HepG2 (cell line): ENCODE data around the gene PLXNA3. TPM values are rescaled to one million over a fixed set of nuclear protein-coding genes. Genes with fewer than 3 reads are reported as not detected.
A peak's percentile ranks its signal among the peaks of the same experiment; 100 is the strongest.

ENCODE experiments used
- ATAC-seq: fragments of 200-7000 bp; cut with Tn5 transposase; 3 replicates; pipeline ENCODE4 v1.9.1; 2020; ENCODE audit warnings: mild to moderate bottlenecking, moderate library complexity
- BruUV-seq: library from RNA; stranded (reverse); fragments of 400-500 nt; replicated peaks from 2 replicates; lab custom pipeline; 2021; lab: Mats Ljungman, UMichigan
- CTCF ChIA-PET: fragments of 300-600 bp; formaldehyde crosslinking; extraction: SDS; loops from one replicate; lab custom pipeline; 2021; ENCODE audit warnings: low total read pairs, inconsistent platforms, low intra/inter-chr PET ratio; lab: Yijun Ruan, JAX
- POLR2A ChIA-PET: fragments of 350-600 bp; sonication (Branson Sonifier 250); formaldehyde crosslinking; loops from one replicate; lab custom pipeline; 2020; ENCODE audit warnings: antibody characterized with exemption, inconsistent platforms; lab: Yijun Ruan, JAX
- DNase-seq: peaks from one replicate; pipeline ENCODE4 v3.0.0-alpha.2; 2015; ENCODE audit warnings: low spot score
- FAIRE-seq: peaks from 3 replicates; lab custom pipeline; 2011; peaks lifted over from hg19 to GRCh38; lab: Jason Lieb, UNC
- H2AFZ ChIP-seq: one replicate; pipeline ENCODE4 v1.6.1; 2011; ENCODE audit warnings: low read length, inconsistent platforms
- H3K27ac ChIP-seq: fragments of 300-600 bp; 3 replicates; pipeline ENCODE4 v1.8.0; 2011; ENCODE audit warnings: mixed run types, mild to moderate bottlenecking, mixed read lengths, low read length, inconsistent platforms; ENCODE audit not compliant: insufficient read depth; ENCODE audit errors: extremely low read length
- H3K27me3 ChIP-seq, 2 experiments: fragments of 200-600 bp in 1 of 2; 2 replicates in 1 of 2; 3 replicates in 1 of 2; pipeline versions ENCODE4 v1.6.0 to v1.8.0; 2011; ENCODE audit warnings: low read length in 2 of 2, mild to moderate bottlenecking in 2 of 2, moderate library complexity in 2 of 2, inconsistent platforms in 1 of 2; ENCODE audit not compliant: insufficient read depth in 2 of 2, control insufficient read depth in 1 of 2
- H3K36me3 ChIP-seq, 2 experiments: fragments of 200-600 bp in 1 of 2; replicated peaks in 1 of 2; 2 replicates in 1 of 2; 3 replicates in 1 of 2; pipeline versions ENCODE4 v1.5.1 to v1.8.0; 2011; ENCODE audit warnings: low read length in 2 of 2, inconsistent platforms in 1 of 2; ENCODE audit not compliant: insufficient read depth in 2 of 2, control insufficient read depth in 1 of 2
- H3K4me1 ChIP-seq: 2 replicates; pipeline ENCODE4 v1.5.1; 2012; ENCODE audit warnings: low read length, inconsistent platforms; ENCODE audit not compliant: insufficient read depth
- H3K4me2 ChIP-seq: 2 replicates; pipeline ENCODE4 v1.6.0; 2011; ENCODE audit warnings: low read depth, low read length, inconsistent platforms
- H3K4me3 ChIP-seq, 3 experiments: fragments of 200-600 bp in 1 of 3; sonication (generic), shearing (Covaris generic) in 1 of 3; replicated peaks in 1 of 3; 2 replicates each; pipeline ENCODE4 v1.5.1; 2011 to 2016; ENCODE audit warnings: low read length in 3 of 3, inconsistent platforms in 2 of 3, low read depth in 2 of 3, mild to moderate bottlenecking in 2 of 3, control low read depth in 1 of 3, mixed read lengths in 1 of 3; ENCODE audit not compliant: insufficient read depth in 1 of 3
- H3K79me2 ChIP-seq: one replicate; pipeline ENCODE4 v1.6.1; 2011; ENCODE audit warnings: low read length, inconsistent platforms; ENCODE audit not compliant: insufficient read depth
- H3K9ac ChIP-seq: 2 replicates; pipeline ENCODE4 v1.6.0; 2011; ENCODE audit warnings: mild to moderate bottlenecking, low read depth, low read length, inconsistent platforms; ENCODE audit not compliant: insufficient read depth
- H3K9me3 ChIP-seq: 2 replicates; pipeline ENCODE4 v1.5.1; 2012; ENCODE audit warnings: mild to moderate bottlenecking, low read length
- H4K20me1 ChIP-seq: 2 replicates; pipeline ENCODE4 v1.6.0; 2011; ENCODE audit warnings: inconsistent platforms, mild to moderate bottlenecking, low read length, moderate library complexity; ENCODE audit not compliant: insufficient read depth
- ELF1 ChIP-seq: sonication (generic); formaldehyde crosslinking; IDR thresholded peaks from 2 replicates; pipeline ENCODE4 v1.4.0; 2020; ENCODE audit warnings: missing genetic modification reagents
- FOSL1 ChIP-seq: sonication (generic); formaldehyde crosslinking; IDR thresholded peaks from 2 replicates; pipeline ENCODE4 v1.9.0; 2021; ENCODE audit warnings: missing genetic modification reagents, borderline replicate concordance
- KDM5B ChIP-seq: sonication (generic); formaldehyde crosslinking; IDR thresholded peaks from 2 replicates; pipeline ENCODE4 v1.4.0; 2020; ENCODE audit warnings: missing genetic modification reagents, mild to moderate bottlenecking, borderline replicate concordance
- PITX1 ChIP-seq: sonication (generic); formaldehyde crosslinking; IDR thresholded peaks from 2 replicates; pipeline ENCODE4 v1.5.1; 2020; ENCODE audit warnings: mild to moderate bottlenecking, missing genetic modification reagents
- SMC3 ChIP-seq: IDR thresholded peaks from 2 replicates; pipeline ENCODE4 v1.6.1; 2011; ENCODE audit warnings: low read length, improper control_type of control experiment
- SSRP1 ChIP-seq: IDR thresholded peaks from 2 replicates; pipeline ENCODE4 v1.6.1; 2016; ENCODE audit warnings: control low read depth
- STAG1 ChIP-seq: sonication (generic); formaldehyde crosslinking; IDR thresholded peaks from 2 replicates; pipeline ENCODE4 v1.4.0; 2020; ENCODE audit warnings: missing genetic modification reagents
- XRCC5 ChIP-seq: fragments of 200-400 bp; formaldehyde crosslinking; optimal IDR thresholded peaks from 2 replicates; pipeline ENCODE3; 2017; ENCODE audit warnings: mild to moderate bottlenecking, low read length
- ZNF574 ChIP-seq: sonication (generic); formaldehyde crosslinking; IDR thresholded peaks from 2 replicates; pipeline ENCODE4 v1.4.0; 2020; ENCODE audit warnings: missing genetic modification reagents
- WGBS: methylation state at CpG from one replicate; pipeline ENCODE4 v1.1.6; 2017; ENCODE audit warnings: low lambda C conversion rate; 5-methylcytosine and 5-hydroxymethylcytosine counted together
- in situ Hi-C: cut with HindIII; loops from 2 replicates; pipeline ENCODE4 v1.10.0; 2017; ENCODE audit warnings: low pct_unique_long_range_greater_than_20kb; ENCODE audit not compliant: extremely low pct_ligation_motif_present
- intact Hi-C: fragments of 100-400 bp; cut with micrococcal nuclease; formaldehyde crosslinking; loops from one replicate; pipeline ENCODE4 v1.10.0; 2022; ENCODE audit not compliant: unreplicated experiment
- polyA plus RNA-seq, 8 experiments: library from polyadenylated mRNA; depleted of rRNA in 3 of 8; stranded (reverse) in 7 of 8; unstranded in 1 of 8; fragments of >200 nt; fragmentation: Illumina TruSeq in 4 of 8; extraction: Trizol in 4 of 8; gene quantifications; 2 replicates each; pipeline versions ENCODE4 v1.2.1 to v1.2.3, GENCODE V29; 2011 to 2016; ENCODE audit warnings: low read depth in 4 of 8, missing spikeins in 1 of 8, mixed read lengths in 1 of 8; ENCODE audit not compliant: insufficient read depth in 1 of 8
- total RNA-seq, 5 experiments: library from RNA; depleted of rRNA; stranded (reverse); fragments of >200 nt; fragmentation: Illumina TruSeq; extraction: Trizol; gene quantifications; 2 replicates each; pipeline ENCODE4 v1.2.3, GENCODE V29; 2016; ENCODE audit warnings: low read depth in 1 of 5
- TF ChIP-seq, protein P1 (sequence below), 2 experiments: sonication (generic) in 1 of 2; formaldehyde crosslinking in 1 of 2; IDR thresholded peaks; 2 replicates each; pipeline versions ENCODE4 v1.4.0 to v1.6.1; 2018 to 2020; ENCODE audit warnings: missing genetic modification reagents in 2 of 2, borderline replicate concordance in 1 of 2, low read depth in 1 of 2, mild to moderate bottlenecking in 1 of 2, missing biosample characterization in 1 of 2
- TF ChIP-seq, protein P2 (sequence below): sonication (generic); formaldehyde crosslinking; IDR thresholded peaks from 2 replicates; pipeline ENCODE4 v1.4.0; 2020; ENCODE audit warnings: missing genetic modification reagents

The PLXNA3 gene
- total and polyA plus RNA-seq, 2 of the 13 experiments (the other 11 are each of a cell fraction or from before 2014, with no cell fraction given) = 5.8 to 20.6 TPM

DNA sequence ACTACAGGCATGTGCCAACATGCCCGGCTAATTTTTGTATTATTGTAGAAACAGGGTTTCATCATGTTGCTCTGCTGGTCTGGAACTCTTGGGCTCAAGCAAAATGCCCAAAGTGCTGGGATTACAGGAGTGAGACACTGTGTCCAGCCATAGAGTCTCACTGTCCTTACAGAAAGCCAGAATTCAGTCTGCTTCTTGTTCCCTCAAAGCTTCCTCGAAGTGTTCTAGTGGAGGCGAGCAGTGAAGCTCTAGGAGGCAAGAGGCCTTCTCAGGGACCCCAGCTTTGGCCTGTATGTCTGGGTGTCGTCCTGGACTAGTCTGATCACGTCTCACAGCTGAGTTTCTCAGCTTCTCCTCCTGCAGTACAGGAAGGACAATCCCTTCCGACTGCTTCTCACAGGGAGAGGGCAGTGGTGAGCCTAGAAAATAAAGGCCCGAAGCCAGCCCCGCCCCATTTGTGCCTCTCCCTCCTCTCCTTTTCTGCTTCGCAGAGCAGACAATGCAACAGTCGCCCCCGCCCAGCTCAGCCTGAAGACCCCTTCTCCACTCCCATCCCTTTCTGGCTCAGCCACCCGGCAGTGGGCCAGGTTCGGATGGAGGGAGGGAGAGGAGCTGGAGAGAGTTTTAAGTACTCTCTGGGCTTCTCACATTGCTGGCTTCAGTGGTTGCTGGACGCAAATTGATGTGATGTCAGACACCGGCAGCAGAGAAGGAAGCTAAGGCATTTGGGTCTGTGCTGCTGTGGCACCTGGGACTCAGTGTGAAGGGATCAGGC lies 69.0 kb downstream of the PLXNA3 start:
- WGBS = 15% methylated on average over 3 of the region's 15 CpGs
- no peaks in the 10 kb centered on the region for H3K36me3 ChIP-seq
- H3K4me1 ChIP-seq = peaks cover 62% of the 10 kb centered on the region
- no TSS peak for BruUV-seq
- peak; percentile 78 for ATAC-seq
- peak overlapping the region; percentile 65 for H3K9ac ChIP-seq
- H3K27ac ChIP-seq = peak overlapping the region; percentile 63
- peak overlapping the region; percentile 88 for H3K4me2 ChIP-seq
- ChIA-PET CTCF (no interaction called here), POLR2A (interaction anchor here (0.7 to 6.0 kb wide), 11 partner anchors 10 to 154 kb away, joined by 3 to 38 read pairs (median 5); partner anchors contain the start of genes ATP6AP1, FAM3A, PLXNA3 and RPL10)
- peak overlapping the region; percentile 37 to 63 (median 40); a peak in 5 of 6 replicates for H3K4me3 ChIP-seq
- no peaks in the 10 kb centered on the region for H4K20me1 ChIP-seq
- DNase-seq = peak; percentile 56
- H3K9me3 ChIP-seq = no peaks in the 10 kb centered on the region
- peak; percentile 87 for FAIRE-seq
- in situ Hi-C loops = loop anchor here (25.0 kb wide), 1 partner anchor 115 kb away; the partner anchor contains the start of genes DNASE1L1 and TAFAZZIN
- H3K27me3 ChIP-seq = no peaks in the 10 kb centered on the region
- peak overlapping the region; percentile 54 for H2AFZ ChIP-seq
- intact Hi-C loops = no loop called here
- H3K79me2 ChIP-seq = no peaks in the 10 kb centered on the region
- TF ChIP-seq ELF1 (CRISPR knock-in tag) = peak; percentile 23; the same call in 1 of the 2 replicates
- TF ChIP-seq ZNF574 (CRISPR knock-in tag) = peak; percentile 15; the same call in 1 of the 2 replicates
- TF ChIP-seq, protein P1, sequence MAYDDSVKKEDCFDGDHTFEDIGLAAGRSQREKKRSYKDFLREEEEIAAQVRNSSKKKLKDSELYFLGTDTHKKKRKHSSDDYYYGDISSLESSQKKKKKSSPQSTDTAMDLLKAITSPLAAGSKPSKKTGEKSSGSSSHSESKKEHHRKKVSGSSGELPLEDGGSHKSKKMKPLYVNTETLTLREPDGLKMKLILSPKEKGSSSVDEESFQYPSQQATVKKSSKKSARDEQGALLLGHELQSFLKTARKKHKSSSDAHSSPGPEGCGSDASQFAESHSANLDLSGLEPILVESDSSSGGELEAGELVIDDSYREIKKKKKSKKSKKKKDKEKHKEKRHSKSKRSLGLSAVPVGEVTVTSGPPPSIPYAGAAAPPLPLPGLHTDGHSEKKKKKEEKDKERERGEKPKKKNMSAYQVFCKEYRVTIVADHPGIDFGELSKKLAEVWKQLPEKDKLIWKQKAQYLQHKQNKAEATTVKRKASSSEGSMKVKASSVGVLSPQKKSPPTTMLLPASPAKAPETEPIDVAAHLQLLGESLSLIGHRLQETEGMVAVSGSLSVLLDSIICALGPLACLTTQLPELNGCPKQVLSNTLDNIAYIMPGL (CRISPR knock-in tag; IDR thresholded peaks at IDR 0.05; ENCODE audit: borderline replicate concordance in 1 of 2, low read depth in 1 of 2) = peak; percentile 20 to 39; a peak in 1 of 4 replicates
- peak; percentile 27 for TF ChIP-seq XRCC5
- TF ChIP-seq FOSL1 (CRISPR knock-in tag) = no peak
- TF ChIP-seq SSRP1 (CRISPR knock-in tag) = peak; percentile 33; the same call in 1 of the 2 replicates
- TF ChIP-seq PITX1 (CRISPR knock-in tag) = peak; percentile 15; the same call in 1 of the 2 replicates
- peak; percentile 29; the same call in 1 of the 2 replicates for TF ChIP-seq SMC3
- 0 out of 2 replicates have a peak, but pooled peaks have one; percentile 25 for TF ChIP-seq KDM5B (CRISPR knock-in tag)
- TF ChIP-seq STAG1 (CRISPR knock-in tag) = peak; percentile 32
- TF ChIP-seq, protein P2, sequence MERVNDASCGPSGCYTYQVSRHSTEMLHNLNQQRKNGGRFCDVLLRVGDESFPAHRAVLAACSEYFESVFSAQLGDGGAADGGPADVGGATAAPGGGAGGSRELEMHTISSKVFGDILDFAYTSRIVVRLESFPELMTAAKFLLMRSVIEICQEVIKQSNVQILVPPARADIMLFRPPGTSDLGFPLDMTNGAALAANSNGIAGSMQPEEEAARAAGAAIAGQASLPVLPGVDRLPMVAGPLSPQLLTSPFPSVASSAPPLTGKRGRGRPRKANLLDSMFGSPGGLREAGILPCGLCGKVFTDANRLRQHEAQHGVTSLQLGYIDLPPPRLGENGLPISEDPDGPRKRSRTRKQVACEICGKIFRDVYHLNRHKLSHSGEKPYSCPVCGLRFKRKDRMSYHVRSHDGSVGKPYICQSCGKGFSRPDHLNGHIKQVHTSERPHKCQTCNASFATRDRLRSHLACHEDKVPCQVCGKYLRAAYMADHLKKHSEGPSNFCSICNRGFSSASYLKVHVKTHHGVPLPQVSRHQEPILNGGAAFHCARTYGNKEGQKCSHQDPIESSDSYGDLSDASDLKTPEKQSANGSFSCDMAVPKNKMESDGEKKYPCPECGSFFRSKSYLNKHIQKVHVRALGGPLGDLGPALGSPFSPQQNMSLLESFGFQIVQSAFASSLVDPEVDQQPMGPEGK = 0 out of 2 replicates have a peak, but pooled peaks have one; percentile 16
